Stomach (tissue), 4 donors: ENCODE results near the gene TMEM260.

Source experiments
- CTCF ChIP-seq, 7 experiments: fragments of 450-650 bp in 4 of 7; fragments of 200-600 bp in 3 of 7; sonication (generic) in 3 of 7; IDR thresholded peaks; one replicate each; pipeline ENCODE4 v1.5.1; 2016 to 2019; ENCODE audit warnings: antibody characterized with exemption in 7 of 7, control low read depth in 2 of 7, mild to moderate bottlenecking in 1 of 7
- POLR2A ChIP-seq, 4 donors: fragments of 450-650 bp; IDR thresholded peaks; one replicate each; pipeline ENCODE4 v1.6.1; 2016; ENCODE audit warnings: antibody characterized with exemption in 4 of 4, control low read depth in 2 of 4, mild to moderate bottlenecking in 1 of 4, moderate library complexity in 1 of 4
- POLR2AphosphoS5 ChIP-seq, 3 donors: sonication (generic); formaldehyde crosslinking; IDR thresholded peaks; one replicate each; pipeline ENCODE4 v1.6.1; 2016; ENCODE audit warnings: antibody characterized with exemption in 3 of 3

GRCh38 chr14:56562883-56563282 is 16.7 kb upstream of the TMEM260 start:
- TF ChIP-seq CTCF (IDR thresholded peaks at IDR 0.05) (no peak), POLR2A (IDR thresholded peaks at IDR 0.05) (no peak), POLR2AphosphoS5 (IDR thresholded peaks at IDR 0.05) (no peak)
